Measurements from ENCODE around the gene POU6F2.

Gene POU6F2

GRCh38 chr7:39295796-39296195, 318.1 kb downstream of the POU6F2 start:
- H3K27ac ChIP-seq, result no peak overlapping the region
- no peak overlapping the region for H3K9ac ChIP-seq
- no peak for TF ChIP-seq Cebpa-rat (IDR thresholded peaks at IDR 0.05)
- H3K27me3 ChIP-seq, result no peaks in the 10 kb centered on the region
- H4K20me1 ChIP-seq, result no peaks in the 10 kb centered on the region
- H3K4me2 ChIP-seq, result no peak overlapping the region
- H3K4me3 ChIP-seq, result no peak overlapping the region
- no peaks in the 10 kb centered on the region for H3K9me3 ChIP-seq
- no peaks in the 10 kb centered on the region for H3K36me3 ChIP-seq
- no peaks in the 10 kb centered on the region for H3K4me1 ChIP-seq

- Histone ChIP-seq H3K4me3 (no peak overlapping the region), H3K4me2 (no peak overlapping the region), H3K27ac (no peak overlapping the region), H3K36me3 (no peaks in the 10 kb centered on the region), H3K9me3 (no peaks in the 10 kb centered on the region), H3K4me1 (no peaks in the 10 kb centered on the region), H3K9ac (no peak overlapping the region), H3K27me3 (no peaks in the 10 kb centered on the region), H4K20me1 (no peaks in the 10 kb centered on the region)
- no peak for TF ChIP-seq Cebpa-rat (IDR thresholded peaks at IDR 0.05)
Observed at GRCh38 chr7:39299695-39300094, 322.0 kb downstream of the POU6F2 start.

DNA sequence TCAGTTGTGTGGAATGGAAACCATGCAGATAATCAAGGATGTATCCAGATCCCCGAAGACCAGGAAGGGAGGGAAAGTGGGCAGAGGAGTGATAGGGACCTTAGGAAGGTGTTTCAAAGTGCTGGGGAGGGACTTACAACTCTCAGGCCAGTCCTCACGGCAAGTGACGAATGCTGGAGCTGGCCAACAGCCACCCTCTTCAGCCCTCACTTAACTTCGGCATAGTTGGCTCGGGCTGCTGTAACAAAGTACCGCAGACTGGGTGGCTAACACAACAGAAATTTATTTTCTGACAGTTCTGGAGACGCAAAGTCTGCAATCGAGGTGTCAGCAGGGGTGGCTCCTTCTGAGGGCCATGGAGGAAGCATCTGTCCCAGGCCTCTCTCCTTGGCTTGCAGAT, 322.6 kb downstream of the POU6F2 start:
- no peaks in the 10 kb centered on the region for H4K20me1 ChIP-seq
- no peak overlapping the region for H3K9ac ChIP-seq
- no peak overlapping the region for H3K4me3 ChIP-seq
- no peaks in the 10 kb centered on the region for H3K4me1 ChIP-seq
- no peaks in the 10 kb centered on the region for H3K9me3 ChIP-seq
- no peaks in the 10 kb centered on the region for H3K36me3 ChIP-seq
- H3K27me3 ChIP-seq, result no peaks in the 10 kb centered on the region
- no peak overlapping the region for H3K27ac ChIP-seq
- H3K4me2 ChIP-seq, result no peak overlapping the region
- TF ChIP-seq Cebpa-rat (IDR thresholded peaks at IDR 0.05), result no peak

- Histone ChIP-seq H3K4me1 (no peaks in the 10 kb centered on the region), H3K27me3 (no peaks in the 10 kb centered on the region), H3K36me3 (no peaks in the 10 kb centered on the region), H3K9me3 (no peaks in the 10 kb centered on the region), H4K20me1 (no peaks in the 10 kb centered on the region), H3K4me3 (no peak overlapping the region), H3K27ac (no peak overlapping the region), H3K9ac (no peak overlapping the region), H3K4me2 (no peak overlapping the region)
- no peak for TF ChIP-seq Cebpa-rat (IDR thresholded peaks at IDR 0.05)
Observed at GRCh38 chr7:39301543-39301942, 323.8 kb downstream of the POU6F2 start.

DNA sequence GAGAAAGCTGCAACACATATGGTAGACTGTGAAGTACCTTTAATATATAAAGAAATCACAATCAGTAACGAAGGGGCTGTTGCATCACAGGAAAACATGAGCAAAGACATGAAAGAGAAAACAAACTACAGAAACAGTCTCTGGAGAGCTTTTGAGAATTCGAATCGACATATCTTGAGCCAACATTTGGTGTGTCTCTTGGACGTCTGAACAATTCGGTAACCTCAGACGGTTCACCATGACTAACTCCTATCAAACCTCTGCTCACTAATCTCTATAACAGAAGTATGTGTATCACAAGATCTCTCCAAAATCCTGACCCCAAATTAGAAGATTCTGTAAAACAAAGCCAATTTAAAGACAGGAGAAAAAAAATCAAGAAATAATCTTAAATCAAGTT, 326.5 kb downstream of the POU6F2 start:
- no peak overlapping the region for H3K27ac ChIP-seq
- no peak overlapping the region for H3K4me2 ChIP-seq
- no peak overlapping the region for H3K9ac ChIP-seq

DNA sequence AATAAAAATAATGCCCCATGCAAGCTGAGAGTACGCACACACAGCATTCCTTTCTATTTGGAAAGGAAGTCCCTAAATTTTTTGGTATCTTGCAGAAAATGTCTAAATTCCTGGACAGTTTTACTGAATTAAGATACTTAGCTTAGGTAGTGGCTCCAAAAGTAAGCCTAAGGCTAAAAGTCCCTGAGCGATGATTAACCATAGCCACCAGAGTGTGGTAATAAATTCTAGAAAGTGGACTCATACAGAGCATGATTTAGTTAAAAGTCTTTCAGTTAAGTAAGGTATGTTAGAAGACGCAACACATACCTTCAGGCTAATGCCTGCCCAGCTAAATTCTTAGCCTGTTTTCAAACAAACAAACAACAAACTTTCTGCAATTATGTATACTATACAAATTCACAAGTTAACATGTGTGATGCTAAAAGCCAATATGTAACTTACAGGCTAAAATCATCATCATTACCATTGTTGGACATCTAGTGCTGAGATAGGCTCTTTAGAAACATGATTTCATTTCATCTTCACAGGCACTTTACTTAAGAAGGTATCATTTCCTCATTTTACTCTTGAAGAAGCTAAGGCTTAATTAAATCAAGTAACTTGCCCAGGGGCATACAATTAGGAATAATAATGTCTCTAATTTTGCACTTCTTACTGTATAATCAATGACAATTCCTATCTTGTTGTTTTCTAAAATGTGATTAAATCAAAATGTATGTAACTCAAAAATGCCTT, 327.1 kb downstream of the POU6F2 start:
- no peaks in the 10 kb centered on the region for H3K36me3 ChIP-seq
- no peaks in the 10 kb centered on the region for H4K20me1 ChIP-seq
- H3K4me1 ChIP-seq, result peaks cover 4% of the 10 kb centered on the region; the same call in 1 of the 2 replicates
- no peak overlapping the region for H3K27ac ChIP-seq
- H3K9ac ChIP-seq, result no peak overlapping the region
- TF ChIP-seq Cebpa-rat (IDR thresholded peaks at IDR 0.05), result no peak
- no peak overlapping the region for H3K4me3 ChIP-seq
- no peaks in the 10 kb centered on the region for H3K9me3 ChIP-seq
- H3K27me3 ChIP-seq, result no peaks in the 10 kb centered on the region
- H3K4me2 ChIP-seq, result no peak overlapping the region

More for the DNA sequence above, 326.5 kb downstream of the POU6F2 start:
- no peaks in the 10 kb centered on the region for H4K20me1 ChIP-seq
- H3K36me3 ChIP-seq, result no peaks in the 10 kb centered on the region
- peaks cover 4% of the 10 kb centered on the region; the same call in 1 of the 2 replicates for H3K4me1 ChIP-seq
- H3K27me3 ChIP-seq, result no peaks in the 10 kb centered on the region
- no peaks in the 10 kb centered on the region for H3K9me3 ChIP-seq
- TF ChIP-seq Cebpa-rat (IDR thresholded peaks at IDR 0.05), result no peak
- no peak overlapping the region for H3K4me3 ChIP-seq

GRCh38 chr7:39306016-39306570, 328.4 kb downstream of the POU6F2 start:
- Histone ChIP-seq H3K4me1 (peaks cover 4% of the 10 kb centered on the region; the same call in 1 of the 2 replicates), H4K20me1 (no peaks in the 10 kb centered on the region), H3K4me3 (no peak overlapping the region), H3K9me3 (no peaks in the 10 kb centered on the region), H3K36me3 (no peaks in the 10 kb centered on the region), H3K4me2 (no peak overlapping the region), H3K27me3 (no peaks in the 10 kb centered on the region), H3K9ac (no peak overlapping the region), H3K27ac (no peak overlapping the region)
- TF ChIP-seq Cebpa-rat (IDR thresholded peaks at IDR 0.05), result no peak

GRCh38 chr7:39310699-39311098, 333.0 kb downstream of the POU6F2 start:
- Histone ChIP-seq H3K4me3 (no peak overlapping the region), H3K9me3 (no peaks in the 10 kb centered on the region), H4K20me1 (no peaks in the 10 kb centered on the region), H3K36me3 (no peaks in the 10 kb centered on the region), H3K9ac (no peak overlapping the region), H3K27me3 (no peaks in the 10 kb centered on the region), H3K27ac (no peak overlapping the region), H3K4me1 (peaks cover 4% of the 10 kb centered on the region; the same call in 1 of the 2 replicates), H3K4me2 (no peak overlapping the region)
- TF ChIP-seq Cebpa-rat (IDR thresholded peaks at IDR 0.05), result no peak

DNA sequence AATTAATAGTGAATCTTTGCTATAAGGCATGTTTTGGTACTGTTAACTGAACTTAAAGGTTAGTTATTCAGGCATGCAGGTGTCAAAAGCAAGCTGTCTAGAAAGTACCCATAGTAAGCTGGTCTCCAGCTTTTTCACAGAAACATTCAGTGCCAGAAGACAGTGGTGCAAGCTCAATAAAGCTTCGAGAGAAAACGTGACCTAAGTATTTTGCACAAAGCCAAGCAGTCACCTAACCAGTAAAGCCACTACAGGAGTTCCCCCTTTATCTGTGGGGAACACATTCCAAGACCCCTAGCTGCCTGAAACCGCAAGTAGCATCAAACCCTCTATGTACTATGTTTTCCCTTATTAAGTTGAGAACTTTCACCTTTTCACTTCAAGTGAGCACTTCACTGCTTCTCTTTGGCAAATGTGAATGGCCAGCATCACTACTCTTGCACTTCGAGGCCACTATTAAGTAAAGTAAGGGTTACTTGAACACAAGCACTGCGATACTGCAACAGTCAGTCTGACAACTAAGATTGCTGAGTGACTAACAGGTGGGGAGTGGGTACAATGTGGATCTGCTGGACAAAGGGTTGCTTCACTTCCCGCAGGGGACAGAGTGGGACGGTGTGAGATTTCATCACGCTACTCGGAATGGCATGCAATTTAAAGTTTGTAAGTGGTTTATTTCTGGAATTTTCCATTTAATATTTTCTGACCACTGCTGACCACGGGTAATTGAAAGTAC, 334.7 kb downstream of the POU6F2 start:
- TF ChIP-seq Cebpa-rat (IDR thresholded peaks at IDR 0.05), result no peak
- H3K4me3 ChIP-seq, result no peak overlapping the region
- H3K4me2 ChIP-seq, result no peak overlapping the region
- no peaks in the 10 kb centered on the region for H3K36me3 ChIP-seq
- H3K27me3 ChIP-seq, result no peaks in the 10 kb centered on the region
- no peaks in the 10 kb centered on the region for H3K9me3 ChIP-seq
- H3K9ac ChIP-seq, result no peak overlapping the region
- H3K27ac ChIP-seq, result no peak overlapping the region
- peaks cover 4% of the 10 kb centered on the region; the same call in 1 of the 2 replicates for H3K4me1 ChIP-seq
- H4K20me1 ChIP-seq, result no peaks in the 10 kb centered on the region

DNA sequence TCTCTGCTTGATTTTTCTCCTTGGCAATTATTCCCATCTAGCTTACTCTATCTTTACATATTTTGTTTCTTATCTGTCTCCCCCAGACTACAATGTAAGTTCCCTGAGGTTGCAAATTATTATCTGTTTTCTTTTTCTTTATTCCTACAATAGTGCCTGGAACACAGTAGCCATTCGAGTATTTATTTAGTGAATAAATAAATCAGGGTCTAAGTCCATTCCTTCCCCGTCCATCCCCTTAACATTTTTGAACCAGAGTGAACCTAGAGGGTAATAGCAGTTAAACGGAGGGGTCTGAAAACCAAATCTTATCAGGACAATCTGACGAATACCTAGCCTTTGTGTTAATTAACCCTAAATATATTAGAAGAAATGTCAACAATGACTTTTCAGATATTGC, 335.7 kb downstream of the POU6F2 start:
- H3K36me3 ChIP-seq, result no peaks in the 10 kb centered on the region
- H3K9me3 ChIP-seq, result no peaks in the 10 kb centered on the region
- no peak overlapping the region for H3K27ac ChIP-seq
- no peaks in the 10 kb centered on the region for H4K20me1 ChIP-seq
- H3K4me2 ChIP-seq, result no peak overlapping the region
- H3K4me1 ChIP-seq, result peaks cover 4% of the 10 kb centered on the region; the same call in 1 of the 2 replicates
- H3K27me3 ChIP-seq, result no peaks in the 10 kb centered on the region
- no peak overlapping the region for H3K9ac ChIP-seq
- H3K4me3 ChIP-seq, result no peak overlapping the region
- TF ChIP-seq Cebpa-rat (IDR thresholded peaks at IDR 0.05), result no peak
